Keratinocyte (primary cell): Measurements from ENCODE around the gene PAX5.

Experiments
- CTCF ChIP-seq, 3 experiments: IDR thresholded peaks in 1 of 3; conservative IDR thresholded peaks in 1 of 3; optimal IDR thresholded peaks in 1 of 3; 2 replicates in 2 of 3; 3 replicates in 1 of 3; pipeline versions ENCODE3 to v1.5.1; 2011; ENCODE audit warnings: low read length in 3 of 3, mild to moderate bottlenecking in 3 of 3, moderate library complexity in 2 of 3, control low read depth in 1 of 3, inconsistent platforms in 1 of 3; ENCODE audit not compliant: insufficient read depth in 2 of 3; ENCODE audit errors: extremely low read depth in 1 of 3
- EZH2 ChIP-seq: IDR thresholded peaks from one replicate; pipeline ENCODE4 v1.6.1; 2012; ENCODE audit warnings: inconsistent platforms, mild to moderate bottlenecking, low read length, moderate library complexity

DNA sequence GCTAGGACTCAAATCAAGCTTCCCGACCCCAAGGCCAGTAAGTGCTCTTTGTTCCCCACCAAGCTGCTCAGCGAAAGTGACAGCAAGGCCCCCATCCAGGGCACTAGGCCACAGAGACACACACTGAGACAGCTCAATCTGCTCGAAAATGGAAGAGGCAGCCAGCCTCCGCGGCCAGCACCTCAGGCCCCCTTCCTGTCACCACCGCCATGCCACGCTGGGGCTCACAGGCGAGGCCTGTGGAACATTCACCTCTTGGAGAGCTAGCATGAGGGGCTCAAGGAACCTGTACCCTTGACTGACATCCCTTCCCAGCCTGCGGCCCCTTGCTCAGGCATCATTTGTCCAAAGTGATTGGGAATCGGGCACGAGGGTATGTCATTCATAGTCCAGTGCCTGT, 71.4 kb downstream of the PAX5 start:
- no peak for TF ChIP-seq CTCF (optimal IDR thresholded peaks at IDR 0.05 in 1 of 3, IDR thresholded peaks at IDR 0.05 in 1 of 3, conservative IDR thresholded peaks at IDR 0.05 in 1 of 3; ENCODE audit: extremely low read depth in 1 of 3, insufficient read depth in 2 of 3, low read length in 3 of 3)
- TF ChIP-seq EZH2, result no peak
